Spinal cord (tissue), 10 donors: ENCODE measurements around the gene KIF21A. TPM values are rescaled to one million over a fixed set of nuclear protein-coding genes. Genes with fewer than 3 reads are reported as not detected.

Experiments
- DNase-seq, 6 donors: peaks; one replicate each; pipeline versions ENCODE4 v3.0.0 to v3.0.0-alpha.2; 2013 to 2015; ENCODE audit warnings: low spot score in 6 of 6, low read depth in 4 of 6
- H3K27ac ChIP-seq: one replicate; pipeline ENCODE4 v1.5.1; 2013; ENCODE audit warnings: low read depth, low read length, control low read depth
- H3K27me3 ChIP-seq: one replicate; pipeline ENCODE4 v1.6.1; 2013; ENCODE audit warnings: low read length; ENCODE audit not compliant: control insufficient read depth, insufficient read depth
- H3K36me3 ChIP-seq: one replicate; pipeline ENCODE4 v1.6.1; 2013; ENCODE audit warnings: low read length; ENCODE audit not compliant: control insufficient read depth, insufficient read depth
- H3K4me1 ChIP-seq: one replicate; pipeline ENCODE4 v1.6.1; 2013; ENCODE audit warnings: low read length; ENCODE audit not compliant: control insufficient read depth, insufficient read depth
- H3K4me3 ChIP-seq: one replicate; pipeline ENCODE4 v1.5.1; 2013; ENCODE audit warnings: low read depth, low read length, control low read depth
- H3K9me3 ChIP-seq: one replicate; pipeline ENCODE4 v1.6.1; 2013; ENCODE audit warnings: low read length; ENCODE audit not compliant: control insufficient read depth, insufficient read depth
- WGBS: methylation state at CpG from one replicate; pipeline ENCODE4 v1.1.5; 2013; ENCODE audit warnings: missing lambda C conversion rate; ENCODE audit not compliant: insufficient coverage; 5-methylcytosine and 5-hydroxymethylcytosine counted together
- polyA plus RNA-seq, 2 donors: library from polyadenylated mRNA; unstranded; fragments of 120-200 nt; gene quantifications; one replicate each; pipeline ENCODE4 v1.2.1, GENCODE V29; 2013; ENCODE audit not compliant: insufficient read length in 2 of 2
- total RNA-seq, 2 donors: library from RNA; depleted of rRNA in 1 of 2; stranded (reverse); fragments of 120-200 nt in 1 of 2; fragments of >200 nt in 1 of 2; gene quantifications; one replicate each; pipeline versions ENCODE4 v1.2.3 to v1.2.4, GENCODE V29; 2013 to 2014
- donor health status: healthy.

The KIF21A gene
- total and polyA plus RNA-seq, 4 donors = 59.8 to 180 (median 132) TPM

DNA sequence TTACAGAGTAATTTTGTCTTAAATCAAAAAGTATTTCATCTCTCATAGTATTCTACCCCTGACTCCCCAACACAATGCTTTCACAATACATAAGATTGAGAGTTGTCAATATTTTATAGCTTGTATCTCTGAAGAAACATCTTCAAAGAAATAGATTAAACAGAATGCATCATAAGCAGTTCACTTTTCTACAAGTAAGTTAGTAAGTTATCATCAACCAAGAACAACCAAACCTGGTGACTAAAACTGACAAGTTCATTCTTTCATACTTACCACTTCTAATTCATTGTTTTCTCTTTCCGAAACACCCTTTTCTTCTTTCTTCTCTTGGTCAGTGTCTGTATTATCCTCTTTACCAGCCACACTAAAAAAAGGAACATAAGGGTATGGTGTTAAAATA lies 101.2 kb downstream of the KIF21A start:
- Histone ChIP-seq H3K27me3 (no peaks in the 10 kb centered on the region), H3K36me3 (no peaks in the 10 kb centered on the region), H3K27ac (no peak overlapping the region), H3K9me3 (no peaks in the 10 kb centered on the region), H3K4me3 (no peak overlapping the region), H3K4me1 (no peaks in the 10 kb centered on the region)
- WGBS = no CpG with 5 or more reads among the region's 1 CpG
- no peak for DNase-seq

- no peak overlapping the region for H3K27ac ChIP-seq
- no peak overlapping the region for H3K4me3 ChIP-seq
- no peaks in the 10 kb centered on the region for H3K9me3 ChIP-seq
- H3K4me1 ChIP-seq = no peaks in the 10 kb centered on the region
- no peaks in the 10 kb centered on the region for H3K27me3 ChIP-seq
- DNase-seq = no peak
- no peaks in the 10 kb centered on the region for H3K36me3 ChIP-seq
These were observed 101.7 kb downstream of the KIF21A start for GRCh38 chr12:39341179-39341578.

GRCh38 chr12:39332661-39333175 lies 110.2 kb downstream of the KIF21A start:
- H3K4me1 ChIP-seq = no peaks in the 10 kb centered on the region
- no peak for DNase-seq
- no peak overlapping the region for H3K4me3 ChIP-seq
- peaks cover 8% of the 10 kb centered on the region for H3K36me3 ChIP-seq
- H3K27ac ChIP-seq = no peak overlapping the region
- no peaks in the 10 kb centered on the region for H3K27me3 ChIP-seq
- no peaks in the 10 kb centered on the region for H3K9me3 ChIP-seq
- 95% methylated on average over 12 of the region's 12 CpGs for WGBS

DNA sequence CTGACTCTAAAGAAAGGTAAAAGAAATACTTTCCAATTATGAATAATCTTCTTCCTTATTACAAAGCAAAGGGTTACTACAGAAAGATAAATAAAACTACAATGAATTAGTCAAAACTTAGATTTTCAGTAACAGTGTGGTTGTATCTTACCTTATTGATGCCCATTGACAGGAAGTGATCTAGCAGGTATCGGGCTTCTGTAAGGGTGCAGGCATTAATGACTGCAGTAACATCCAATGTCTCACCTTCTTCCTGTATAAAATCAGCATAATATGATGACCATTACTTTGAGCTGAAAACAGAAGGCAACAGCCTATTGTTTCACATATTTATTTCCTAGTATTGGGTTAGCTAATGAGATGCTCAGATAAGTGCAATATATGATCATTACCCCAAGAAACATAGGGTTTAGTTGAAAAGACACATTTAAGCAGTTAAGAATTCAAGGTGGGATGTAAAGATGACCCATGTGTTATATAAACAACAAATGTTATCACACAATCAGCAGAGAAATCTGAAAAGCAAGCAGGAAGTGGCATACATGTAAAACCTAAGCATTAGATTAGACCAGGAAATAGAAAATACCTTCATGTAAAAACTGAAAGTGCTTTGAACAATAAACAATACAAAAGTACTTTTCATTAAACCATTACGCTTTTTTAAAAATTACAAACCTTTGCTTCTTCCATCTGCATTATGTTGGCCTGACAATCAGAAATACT lies 111.2 kb downstream of the KIF21A start:
- WGBS = no CpG with 5 or more reads among the region's 2 CpGs
- Histone ChIP-seq H3K36me3 (peaks cover 8% of the 10 kb centered on the region), H3K27me3 (no peaks in the 10 kb centered on the region), H3K4me3 (no peak overlapping the region), H3K9me3 (no peaks in the 10 kb centered on the region), H3K27ac (no peak overlapping the region), H3K4me1 (no peaks in the 10 kb centered on the region)
- no peak for DNase-seq

- H3K4me3 ChIP-seq = no peak overlapping the region
- DNase-seq = no peak
- no peak overlapping the region for H3K27ac ChIP-seq
- no peaks in the 10 kb centered on the region for H3K27me3 ChIP-seq
- WGBS = no CpG with 5 or more reads among the region's 4 CpGs
- peaks cover 12% of the 10 kb centered on the region for H3K36me3 ChIP-seq
- no peaks in the 10 kb centered on the region for H3K9me3 ChIP-seq
- H3K4me1 ChIP-seq = no peaks in the 10 kb centered on the region
These were observed 113.0 kb downstream of the KIF21A start for GRCh38 chr12:39329876-39330275.

- WGBS = no CpG with 5 or more reads among the region's 1 CpG
- Histone ChIP-seq H3K4me1 (no peaks in the 10 kb centered on the region), H3K9me3 (no peaks in the 10 kb centered on the region), H3K27me3 (no peaks in the 10 kb centered on the region), H3K27ac (no peak overlapping the region), H3K36me3 (peaks cover 12% of the 10 kb centered on the region), H3K4me3 (no peak overlapping the region)
- no peak for DNase-seq
These were observed 113.9 kb downstream of the KIF21A start for GRCh38 chr12:39329018-39329417.

DNA sequence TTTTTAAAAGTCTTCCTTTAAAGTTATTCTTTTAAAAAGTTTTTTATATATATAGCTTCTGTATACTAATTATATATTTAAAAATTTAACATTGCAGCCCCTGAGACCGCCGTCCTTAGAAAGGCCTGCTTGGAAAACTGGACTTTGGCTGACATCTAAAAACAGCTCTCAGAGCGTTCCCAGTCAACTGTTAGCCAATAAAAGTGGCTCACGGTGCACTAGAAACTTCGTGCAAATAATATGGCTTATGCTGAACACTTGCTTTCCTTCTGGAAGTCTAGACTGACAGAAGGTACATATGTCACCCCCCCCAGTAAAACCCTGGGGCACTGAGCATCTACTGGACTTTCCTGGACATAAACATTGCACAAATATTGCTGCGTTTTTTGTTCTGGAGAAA lies 115.0 kb downstream of the KIF21A start:
- Histone ChIP-seq H3K27ac (no peak overlapping the region), H3K9me3 (no peaks in the 10 kb centered on the region), H3K27me3 (no peaks in the 10 kb centered on the region), H3K4me1 (no peaks in the 10 kb centered on the region), H3K4me3 (no peak overlapping the region), H3K36me3 (peaks cover 12% of the 10 kb centered on the region)
- 89% methylated on average over 6 of the region's 6 CpGs for WGBS
- no peak for DNase-seq

GRCh38 chr12:39327510-39327909 lies 115.4 kb downstream of the KIF21A start:
- no peak for DNase-seq
- Histone ChIP-seq H3K4me3 (no peak overlapping the region), H3K27ac (no peak overlapping the region), H3K4me1 (no peaks in the 10 kb centered on the region), H3K36me3 (peaks cover 10% of the 10 kb centered on the region), H3K9me3 (no peaks in the 10 kb centered on the region), H3K27me3 (no peaks in the 10 kb centered on the region)
- WGBS = 63% methylated on average over 1 of the region's 1 CpG

GRCh38 chr12:39319180-39319579 lies 123.7 kb downstream of the KIF21A start:
- H3K27me3 ChIP-seq = no peaks in the 10 kb centered on the region
- no CpG with 5 or more reads among the region's 3 CpGs for WGBS
- no peaks in the 10 kb centered on the region for H3K4me1 ChIP-seq

DNA sequence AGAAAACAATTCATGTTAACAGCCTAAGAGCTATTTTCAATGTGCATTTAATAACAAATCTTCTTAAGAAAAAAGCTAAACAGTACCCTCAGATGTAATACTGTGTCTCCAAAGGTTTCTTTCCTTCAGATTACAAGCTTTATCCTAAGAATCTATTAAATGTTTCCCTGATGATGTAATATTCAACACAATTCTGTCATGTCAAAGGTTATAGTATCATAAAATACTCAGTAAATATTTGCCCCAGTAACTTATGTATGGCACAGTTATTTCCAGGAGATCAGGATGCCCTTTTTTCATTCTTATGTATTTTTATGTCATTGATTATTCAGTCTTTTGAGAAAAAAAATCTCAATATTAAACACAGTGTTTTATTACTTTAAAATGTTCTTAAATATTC lies 128.4 kb downstream of the KIF21A start:
- H3K4me3 ChIP-seq = no peak overlapping the region
- no peak overlapping the region for H3K27ac ChIP-seq
- H3K4me1 ChIP-seq = no peaks in the 10 kb centered on the region
- no peaks in the 10 kb centered on the region for H3K36me3 ChIP-seq
- no peaks in the 10 kb centered on the region for H3K27me3 ChIP-seq
- no peaks in the 10 kb centered on the region for H3K9me3 ChIP-seq
- DNase-seq = no peak

More at GRCh38 chr12:39319180-39319579, 123.7 kb downstream of the KIF21A start:
- H3K27ac ChIP-seq = no peak overlapping the region
- DNase-seq = no peak
- H3K9me3 ChIP-seq = no peaks in the 10 kb centered on the region
- H3K4me3 ChIP-seq = no peak overlapping the region
- peaks cover 2% of the 10 kb centered on the region for H3K36me3 ChIP-seq
